Heart left ventricle (tissue), 16 donors: Measurements from ENCODE around the gene ANKH. TPM values are rescaled to one million over a fixed set of nuclear protein-coding genes. Genes with fewer than 3 reads are reported as not detected.

Experiments used
- ATAC-seq, 4 donors: fragments of 200-7000 bp; cut with Tn5 transposase; one replicate each; pipeline ENCODE4 v1.9.1; 2020 to 2022; ENCODE audit warnings: moderate library complexity in 4 of 4, mild to moderate bottlenecking in 3 of 4, moderate number of reproducible peaks in 1 of 4
- DNase-seq, 5 donors: peaks; one replicate each; pipeline ENCODE4 v3.0.0-alpha.2; 2020
- H3K27ac ChIP-seq, 12 donors: fragments of 200-600 bp; sonication (generic) in 4 of 12; one replicate each; pipeline versions ENCODE4 v1.5.0 to v1.8.0; 2016 to 2022; ENCODE audit warnings: mild to moderate bottlenecking in 2 of 12
- H3K27me3 ChIP-seq, 9 donors: fragments of 200-600 bp; sonication (generic) in 2 of 9; one replicate each; pipeline versions ENCODE4 v1.5.1 to v1.8.0; 2016 to 2022; ENCODE audit warnings: mild to moderate bottlenecking in 3 of 9
- H3K36me3 ChIP-seq, 9 donors: fragments of 200-600 bp; sonication (generic) in 2 of 9; one replicate each; pipeline versions ENCODE4 v1.5.0 to v1.8.0; 2018 to 2022; ENCODE audit warnings: mild to moderate bottlenecking in 2 of 9
- H3K4me1 ChIP-seq, 12 donors: fragments of 200-600 bp; sonication (generic) in 4 of 12; one replicate each; pipeline versions ENCODE4 v1.5.0 to v1.8.0; 2016 to 2022; ENCODE audit warnings: mild to moderate bottlenecking in 3 of 12
- H3K4me3 ChIP-seq, 12 donors: fragments of 200-600 bp; sonication (generic) in 4 of 12; one replicate each; pipeline versions ENCODE4 v1.5.0 to v1.8.0; 2017 to 2022; ENCODE audit warnings: mild to moderate bottlenecking in 9 of 12, moderate library complexity in 4 of 12
- H3K9me3 ChIP-seq, 12 donors: fragments of 200-600 bp; sonication (generic) in 4 of 12; one replicate each; pipeline versions ENCODE4 v1.5.0 to v1.8.0; 2016 to 2022; ENCODE audit warnings: mild to moderate bottlenecking in 1 of 12
- CTCF ChIP-seq, 12 donors: fragments of 200-600 bp; sonication (generic) in 4 of 12; IDR thresholded peaks; one replicate each; pipeline versions ENCODE4 v1.5.0 to v1.8.0; 2018 to 2022; ENCODE audit warnings: antibody characterized with exemption in 12 of 12, mild to moderate bottlenecking in 5 of 12
- POLR2A ChIP-seq, 2 donors: fragments of 450-650 bp; IDR thresholded peaks; one replicate each; pipeline ENCODE4 v1.6.1; 2017; ENCODE audit warnings: antibody characterized with exemption in 2 of 2, mild to moderate bottlenecking in 2 of 2, moderate library complexity in 2 of 2
- WGBS, 4 donors: extraction: QIAGEN DNeasy Blood & Tissue Kit in 2 of 4; methylation state at CpG; one replicate each; pipeline versions ENCODE4 v1.1.5 to v1.1.7; 2013 to 2018; 5-methylcytosine and 5-hydroxymethylcytosine counted together
- intact Hi-C, 10 donors: fragments of 100-400 bp; cut with DNase I; formaldehyde crosslinking; loops; one replicate each; pipeline versions ENCODE4 v1.11.1 to v1.14.2; 2022
- polyA plus RNA-seq, 2 donors: library from polyadenylated mRNA; stranded (reverse); fragments of 200-250 nt; gene quantifications; one replicate each; pipeline ENCODE4 v1.2.3, GENCODE V29; 2013
- total RNA-seq, 9 donors: library from RNA; depleted of rRNA in 2 of 9; stranded (reverse); fragments of >200 nt in 2 of 9; fragmentation: NEBNext Ultra II Directional in 3 of 9; extraction: Animal tissue kit (Norgen Biotek cat#: 25700) in 3 of 9; gene quantifications; one replicate each; pipeline versions ENCODE4 v1.1.0 to v1.2.4, GENCODE V29; 2016 to 2023
- donor health status: ischemic (EF 13 %, LVEDD 7.1; RV severe dilation, severe dysfunction).
- donor health status: healthy with polysubstance abuse.
- donor health status: DM: no; HTN: yes; CAD: no.
- donor health status: DM: no; HTN: no; CAD: no.
- donor health status: ischemic (EF 25% LVEDD 6.9; RV normal size, moderate dysfunction).
- donor health status: ischemic (EF 25% LVEDD 5.7; RV mildly dilated, moderate dysfunction).
- donor health status: healthy.
- donor health status: DM: yes; HTN: yes; CAD: no.
- donor health status: ischemic (EF 35%, LVEDD 5.7; RV mildly dilated, moderate dysfunction).
- donor health status: nonischemic (EF 11% LVEDD 7.7; RV severe dilation, severe dysfunction).
- donor health status: DM: yes; HTN: yes; CAD: no.
- donor health status: PGD.
- donor health status: ischemic (EF 29% LVEDD 5.4; RV normal size, mild dysfunction).
- donor health status: nonischemic (EF 23%, LVEDD 6.1; RV moderate dilation, normal function).

Gene ANKH
- total and polyA plus RNA-seq, 11 donors = 54.1 to 260 (median 168) TPM

- Histone ChIP-seq H3K9me3 (peaks cover 0 to 5% (median 0%) of the 10 kb centered on the region in 12 donors), H3K27me3 (no peaks in the 10 kb centered on the region), H3K27ac (no peak overlapping the region), H3K4me3 (no peak overlapping the region), H3K4me1 (peaks cover 10 to 52% (median 34%) of the 10 kb centered on the region in 12 donors), H3K36me3 (no peaks in the 10 kb centered on the region)
- ATAC-seq (no peak), DNase-seq (no peak)
- WGBS, 4 donors = 85 to 91% (median 86%) methylated on average over 5 of the region's 5 CpGs
- intact Hi-C loops = loop anchor here in 2 of 10 donors (5.0 kb wide), 2 partner anchors 45 to 80 kb away; no protein-coding TSS in a partner anchor
- no peak for TF ChIP-seq CTCF (IDR thresholded peaks at IDR 0.05)
- TF ChIP-seq POLR2A (IDR thresholded peaks at IDR 0.05) = no peak
Observed at GRCh38 chr5:14812166-14812565, 59.4 kb downstream of the ANKH start.

GRCh38 chr5:14810928-14811572 is 60.5 kb downstream of the ANKH start:
- DNase-seq = no peak
- peak overlapping the region in 3 of 12 donors; percentile 52 to 85 (median 74) for H3K27ac ChIP-seq
- H3K27me3 ChIP-seq = no peaks in the 10 kb centered on the region
- no peaks in the 10 kb centered on the region for H3K36me3 ChIP-seq
- WGBS, 4 donors = 77 to 88% (median 82%) methylated on average over 12 of the region's 12 CpGs
- ATAC-seq = no peak
- TF ChIP-seq POLR2A (IDR thresholded peaks at IDR 0.05) (no peak), CTCF (IDR thresholded peaks at IDR 0.05) (no peak)
- H3K4me1 ChIP-seq = peaks cover 14 to 59% (median 39%) of the 10 kb centered on the region in 12 donors
- H3K4me3 ChIP-seq = no peak overlapping the region
- intact Hi-C loops = loop anchor here in 2 of 10 donors (5.0 kb wide), 2 partner anchors 46 to 79 kb away; no protein-coding TSS in a partner anchor
- peaks cover 0 to 5% (median 0%) of the 10 kb centered on the region in 12 donors for H3K9me3 ChIP-seq

- 93 to 98% (median 96%) methylated on average over 6 of the region's 6 CpGs for whole genome bisulfite sequencing, 4 donors
- intact Hi-C loops = loop anchor here in 2 of 10 donors (5.0 kb wide), 2 partner anchors 47 to 78 kb away; no protein-coding TSS in a partner anchor
- peaks cover 15 to 63% (median 43%) of the 10 kb centered on the region in 12 donors for H3K4me1 ChIP-seq
Observed at GRCh38 chr5:14810282-14810681, 61.3 kb downstream of the ANKH start.

More at GRCh38 chr5:14810282-14810681, 61.3 kb downstream of the ANKH start:
- no peak for ATAC-seq
- Histone ChIP-seq H3K27ac (peak overlapping the region in 11 of 12 donors; percentile 31 to 85 (median 60)), H3K9me3 (peaks cover 0 to 5% (median 0%) of the 10 kb centered on the region in 12 donors), H3K4me3 (peak overlapping the region in 3 of 12 donors; percentile 6 to 27 (median 12)), H3K36me3 (no peaks in the 10 kb centered on the region), H3K27me3 (no peaks in the 10 kb centered on the region)
- no peak for DNase-seq
- no peak for TF ChIP-seq CTCF (IDR thresholded peaks at IDR 0.05)
- no peak for TF ChIP-seq POLR2A (IDR thresholded peaks at IDR 0.05)
